ENCODE results near the gene CCDC33. TPM values are rescaled to one million over a fixed set of nuclear protein-coding genes. Genes with fewer than 3 reads are reported as not detected.

The CCDC33 gene
- total and polyA plus RNA-seq, 12 donors: not detected

DNA sequence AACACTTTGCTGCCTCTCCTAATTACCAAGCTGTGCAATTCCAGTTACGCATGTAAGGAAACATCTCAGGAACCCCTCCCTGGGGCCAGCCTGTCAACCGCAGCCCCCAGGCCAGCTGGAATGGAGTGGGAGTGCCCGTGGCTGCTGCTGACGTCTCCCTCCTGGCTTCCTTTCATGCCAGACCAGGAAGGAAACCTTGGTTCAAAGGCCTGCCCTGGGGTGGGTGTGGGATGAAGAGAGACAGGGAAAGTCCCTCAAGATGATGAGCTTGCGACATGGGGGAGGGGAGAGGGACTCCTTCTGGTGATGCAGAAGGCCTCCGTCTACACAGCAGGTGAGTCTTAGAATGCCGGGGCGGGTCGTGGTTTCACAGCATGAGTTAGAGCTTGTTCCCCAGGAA lies 142.7 kb downstream of the CCDC33 start:
- ATAC-seq (no peak), DNase-seq (no peak)
- TF ChIP-seq, protein P1, sequence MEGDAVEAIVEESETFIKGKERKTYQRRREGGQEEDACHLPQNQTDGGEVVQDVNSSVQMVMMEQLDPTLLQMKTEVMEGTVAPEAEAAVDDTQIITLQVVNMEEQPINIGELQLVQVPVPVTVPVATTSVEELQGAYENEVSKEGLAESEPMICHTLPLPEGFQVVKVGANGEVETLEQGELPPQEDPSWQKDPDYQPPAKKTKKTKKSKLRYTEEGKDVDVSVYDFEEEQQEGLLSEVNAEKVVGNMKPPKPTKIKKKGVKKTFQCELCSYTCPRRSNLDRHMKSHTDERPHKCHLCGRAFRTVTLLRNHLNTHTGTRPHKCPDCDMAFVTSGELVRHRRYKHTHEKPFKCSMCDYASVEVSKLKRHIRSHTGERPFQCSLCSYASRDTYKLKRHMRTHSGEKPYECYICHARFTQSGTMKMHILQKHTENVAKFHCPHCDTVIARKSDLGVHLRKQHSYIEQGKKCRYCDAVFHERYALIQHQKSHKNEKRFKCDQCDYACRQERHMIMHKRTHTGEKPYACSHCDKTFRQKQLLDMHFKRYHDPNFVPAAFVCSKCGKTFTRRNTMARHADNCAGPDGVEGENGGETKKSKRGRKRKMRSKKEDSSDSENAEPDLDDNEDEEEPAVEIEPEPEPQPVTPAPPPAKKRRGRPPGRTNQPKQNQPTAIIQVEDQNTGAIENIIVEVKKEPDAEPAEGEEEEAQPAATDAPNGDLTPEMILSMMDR (IDR thresholded peaks at IDR 0.05): no peak
- Histone ChIP-seq H3K4me1 (peaks cover 7 to 33% (median 14%) of the 10 kb centered on the region in 9 donors), H3K27ac (no peak overlapping the region), H3K27me3 (peaks cover 0 to 8% (median 0%) of the 10 kb centered on the region in 7 donors), H3K4me3 (no peak overlapping the region), H3K9me3 (no peaks in the 10 kb centered on the region), H3K36me3 (no peaks in the 10 kb centered on the region)
- intact Hi-C loops (cut with DNase I): loop anchor here in 6 of 10 donors (5.0 to 10.0 kb wide), 5 partner anchors 103 to 576 kb away; partner anchors contain the start of gene RPP25 (in 1 of the 6)
- WGBS, 2 donors: 35 to 49% methylated on average over 9 of the region's 9 CpGs

DNA sequence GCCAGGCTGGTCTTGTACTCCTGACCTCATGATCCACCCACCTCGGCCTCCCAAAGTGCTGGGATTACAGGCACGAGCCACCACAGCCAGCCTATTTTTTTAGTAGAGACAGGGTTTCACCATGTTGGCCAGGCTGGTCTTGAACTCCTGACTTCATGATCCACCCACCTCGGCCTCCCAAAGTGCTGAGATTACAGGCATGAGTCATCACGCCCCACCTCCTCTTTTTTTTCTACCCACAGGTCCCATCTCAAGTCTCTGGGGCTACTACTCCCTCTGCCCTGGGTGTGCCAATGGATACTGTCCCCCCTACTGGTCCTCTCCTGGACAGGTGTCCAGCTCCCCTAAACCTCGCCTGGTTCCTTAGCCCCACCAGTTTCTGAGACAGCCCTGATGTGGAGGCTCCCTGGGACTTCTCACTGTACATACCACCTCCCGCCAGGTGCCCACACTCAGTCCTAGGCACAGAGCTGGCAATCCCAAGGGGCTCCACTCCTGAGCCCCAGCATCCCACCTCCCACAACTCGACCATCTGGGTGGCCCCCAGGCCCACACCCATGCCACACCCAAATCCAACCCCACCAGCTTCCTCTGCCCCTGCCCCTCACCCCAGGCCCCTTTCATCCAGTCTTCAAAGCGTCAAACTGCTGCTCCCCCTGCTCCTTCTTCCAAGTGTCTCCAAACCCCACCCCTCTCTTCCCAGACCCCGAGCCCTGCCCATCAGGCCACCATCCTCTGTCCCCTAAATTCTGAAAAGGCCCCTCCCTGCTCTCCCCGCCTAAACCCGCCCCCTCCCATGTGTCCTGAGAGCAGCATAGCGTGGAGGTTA lies 144.4 kb downstream of the CCDC33 start:
- DNase-seq: no peak
- Histone ChIP-seq H3K9me3 (no peaks in the 10 kb centered on the region), H3K36me3 (no peaks in the 10 kb centered on the region), H3K27ac (no peak overlapping the region), H3K27me3 (no peaks in the 10 kb centered on the region), H3K4me3 (no peak overlapping the region), H3K4me1 (peaks cover 7 to 34% (median 16%) of the 10 kb centered on the region in 9 donors)
- 73 to 76% methylated on average over 12 of the region's 12 CpGs for WGBS, 2 donors
- intact Hi-C loops (cut with DNase I): loop anchor here in 3 of 10 donors (5.0 to 10.0 kb wide), 4 partner anchors 57 to 387 kb away; no protein-coding TSS in a partner anchor
- no peak for ATAC-seq
- TF ChIP-seq, protein P1 (IDR thresholded peaks at IDR 0.05): no peak

DNA sequence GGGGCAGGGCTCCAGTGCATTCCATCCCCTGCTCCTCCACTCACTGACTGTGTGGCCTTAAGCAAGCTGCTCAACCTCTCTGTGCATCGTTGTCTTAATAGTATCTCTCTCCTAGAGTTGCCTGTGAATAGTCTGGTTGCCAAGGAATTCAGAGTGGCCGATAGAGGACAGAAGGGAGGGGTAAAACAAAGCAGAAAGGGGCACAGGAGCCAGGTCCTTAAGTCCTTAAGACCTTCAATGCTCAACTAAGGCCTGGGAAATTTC lies 145.0 kb downstream of the CCDC33 start:
- no peak for DNase-seq
- Histone ChIP-seq H3K4me1 (peaks cover 8 to 39% (median 21%) of the 10 kb centered on the region in 9 donors), H3K27me3 (no peaks in the 10 kb centered on the region), H3K36me3 (no peaks in the 10 kb centered on the region), H3K27ac (no peak overlapping the region), H3K4me3 (no peak overlapping the region), H3K9me3 (no peaks in the 10 kb centered on the region)
- ATAC-seq: no peak
- 69 to 81% methylated on average over 2 of the region's 2 CpGs for WGBS, 2 donors
- intact Hi-C loops (cut with DNase I): loop anchor here in 3 of 10 donors (5.0 to 10.0 kb wide), 4 partner anchors 56 to 386 kb away; no protein-coding TSS in a partner anchor
- TF ChIP-seq, protein P1 (IDR thresholded peaks at IDR 0.05): no peak

GRCh38 chr15:74381481-74381880 lies 145.4 kb downstream of the CCDC33 start:
- TF ChIP-seq, protein P1 (IDR thresholded peaks at IDR 0.05): no peak
- Histone ChIP-seq H3K4me3 (no peak overlapping the region), H3K9me3 (no peaks in the 10 kb centered on the region), H3K4me1 (peaks cover 8 to 43% (median 25%) of the 10 kb centered on the region in 9 donors), H3K27ac (no peak overlapping the region), H3K36me3 (no peaks in the 10 kb centered on the region), H3K27me3 (no peaks in the 10 kb centered on the region)
- no peak for ATAC-seq
- DNase-seq: no peak
- 73 to 91% methylated on average over 5 of the region's 5 CpGs for WGBS, 2 donors
- intact Hi-C loops (cut with DNase I): loop anchor here in 3 of 10 donors (5.0 to 10.0 kb wide), 4 partner anchors 56 to 386 kb away; no protein-coding TSS in a partner anchor

Measured in heart right ventricle (tissue), 16 donors.